Hematopoietic multipotent progenitor cell (in vitro differentiated cells): ENCODE data around the gene MIER1. TPM values are rescaled to one million over a fixed set of nuclear protein-coding genes. Genes with fewer than 3 reads are reported as not detected.

ENCODE experiments used
- DNase-seq, 3 donors: peaks; one replicate each; pipeline ENCODE4 v3.0.0-alpha.2; 2011 to 2015; ENCODE audit warnings: low read depth in 2 of 3, low spot score in 2 of 3
- total RNA-seq: library from RNA; depleted of rRNA; stranded (reverse); fragments of >200 nt; gene quantifications from one replicate; pipeline ENCODE4 v1.2.3, GENCODE V29; 2012

MIER1 gene
- total RNA-seq, 1 donor, result 17.5 TPM

- peak in 2 of 3 donors; percentile 78 to 93 for DNase-seq
Observed at GRCh38 chr1:66996018-66996682, 71.4 kb downstream of the MIER1 start.

GRCh38 chr1:66998972-66999371 is 74.2 kb downstream of the MIER1 start:
- peak in 2 of 3 donors; percentile 19 to 36 for DNase-seq

GRCh38 chr1:66999640-67000400 is 75.0 kb downstream of the MIER1 start:
- peak in 1 of 3 donors; percentile 30 for DNase-seq

- DNase-seq, result no peak
Observed at GRCh38 chr1:67001682-67002425, 77.1 kb downstream of the MIER1 start.

GRCh38 chr1:67004176-67004575 is 79.4 kb downstream of the MIER1 start:
- no peak for DNase-seq

- no peak for DNase-seq
Observed at GRCh38 chr1:67005068-67005467, 80.3 kb downstream of the MIER1 start.

- DNase-seq, result no peak
Observed at GRCh38 chr1:67009792-67010191, 85.0 kb downstream of the MIER1 start.

GRCh38 chr1:67013573-67013972 is 88.8 kb downstream of the MIER1 start:
- DNase-seq, result no peak

- no peak for DNase-seq
Observed at GRCh38 chr1:67018574-67018973, 93.8 kb downstream of the MIER1 start.

GRCh38 chr1:67019121-67019520 is 94.3 kb downstream of the MIER1 start:
- no peak for DNase-seq

- DNase-seq, result no peak
Observed at GRCh38 chr1:67019600-67020136, 94.9 kb downstream of the MIER1 start.

- no peak for DNase-seq
Observed at GRCh38 chr1:67020304-67020703, 95.5 kb downstream of the MIER1 start.

- DNase-seq, result no peak
Observed at GRCh38 chr1:67020765-67021164, 96.0 kb downstream of the MIER1 start.

- no peak for DNase-seq
Observed at GRCh38 chr1:67029472-67029871, 104.7 kb downstream of the MIER1 start.

GRCh38 chr1:67031121-67031858 is 106.5 kb downstream of the MIER1 start:
- no peak for DNase-seq

- DNase-seq, result no peak
Observed at GRCh38 chr1:67031859-67032247, 107.1 kb downstream of the MIER1 start.

Other genes starting within 250 kb of the MIER1 start
- gene DYNLT5, start 172.5 kb upstream of the MIER1 start, total RNA-seq, result 15.1 TPM
- not detected for gene INSL5, start 123.7 kb upstream of the MIER1 start, total RNA-seq
- gene DNAI4, start 134 bp upstream of the MIER1 start, total RNA-seq, result 2.2 TPM
- gene SLC35D1, start 129.2 kb downstream of the MIER1 start, total RNA-seq, result 7.8 TPM
- gene C1orf141, start 210.0 kb downstream of the MIER1 start, total RNA-seq, result not detected
- not detected for gene IL23R, start 241.5 kb downstream of the MIER1 start, total RNA-seq